ENCODE measurements around the gene LANCL2.

LANCL2 gene

DNA sequence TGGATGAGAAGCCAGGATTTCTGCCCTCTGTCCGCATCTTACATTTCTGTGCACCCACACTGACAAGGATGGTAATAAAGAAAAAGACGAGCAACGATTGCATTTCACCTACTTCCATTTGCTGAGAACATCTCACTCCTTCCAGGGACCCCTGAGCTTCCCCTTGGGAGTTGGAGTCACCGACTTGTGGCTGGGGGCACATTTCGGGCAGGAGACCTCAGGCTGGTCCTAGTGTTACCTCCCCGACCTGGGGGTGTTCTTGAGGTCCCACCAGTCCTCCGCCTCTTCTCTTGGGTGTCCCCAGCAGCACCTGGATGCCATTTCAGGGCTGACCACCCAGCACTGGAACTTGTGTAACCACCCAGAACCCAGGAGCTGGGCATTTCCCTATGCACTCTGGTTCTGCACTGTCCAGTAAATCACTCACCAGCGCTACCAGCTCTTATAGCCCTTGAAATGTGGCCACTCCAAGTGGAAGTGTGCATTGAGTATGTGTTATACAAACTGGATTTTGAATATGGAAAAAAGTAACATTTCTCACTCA, 84.9 kb downstream of the LANCL2 start:
- no peak for TF ChIP-seq CTCF (IDR thresholded peaks at IDR 0.05; ENCODE audit: control insufficient read depth, extremely low read depth, insufficient read depth)
- no peak for DNase-seq (ENCODE audit: low read depth)
- no peak overlapping the region for H3K4me3 ChIP-seq (ENCODE audit: low read depth, low read length)

DNA sequence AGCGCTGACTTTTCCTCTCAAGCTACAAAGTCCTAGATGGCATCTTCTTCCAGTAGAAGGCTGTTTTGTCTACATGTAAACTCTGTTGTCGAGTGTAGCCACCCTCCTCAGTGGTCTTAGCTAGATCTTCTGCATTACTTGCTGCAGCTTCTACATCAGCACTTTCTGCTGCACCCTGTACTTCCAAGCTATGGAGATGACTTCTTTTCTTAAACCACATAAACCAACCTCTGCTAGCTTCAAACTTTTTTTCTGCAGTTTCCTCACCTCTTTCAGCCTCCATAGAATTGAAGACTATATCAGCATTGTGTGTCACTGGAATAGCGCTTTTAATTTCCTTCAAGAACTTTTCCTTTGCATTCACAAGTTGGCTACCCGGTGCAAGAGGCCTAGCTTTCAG, 87.8 kb downstream of the LANCL2 start:
- DNase-seq (ENCODE audit: low read depth) = no peak
- H3K4me3 ChIP-seq (ENCODE audit: low read depth, low read length) = no peak overlapping the region
- TF ChIP-seq CTCF (IDR thresholded peaks at IDR 0.05; ENCODE audit: control insufficient read depth, extremely low read depth, insufficient read depth) = no peak

DNA sequence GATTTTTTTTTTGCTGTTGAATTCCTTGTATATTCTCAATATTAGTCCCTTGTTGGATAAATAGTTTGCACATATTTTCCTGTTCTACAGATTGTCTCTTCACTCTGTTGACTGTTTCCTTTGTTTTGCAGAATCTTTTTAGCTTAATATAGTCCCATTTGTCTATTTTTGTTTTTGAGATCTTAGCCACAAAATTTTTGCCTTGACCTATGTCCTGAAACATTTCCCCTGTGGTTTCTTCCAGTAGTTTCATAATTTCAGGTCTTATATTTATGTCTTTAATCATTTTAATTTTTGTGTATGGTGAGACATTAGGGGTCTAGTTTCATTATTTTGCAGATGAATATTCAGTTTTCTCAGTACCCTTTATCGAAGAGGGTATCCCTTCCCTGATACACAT, 92.7 kb downstream of the LANCL2 start:
- no peak for DNase-seq (ENCODE audit: low read depth)
- H3K4me3 ChIP-seq (ENCODE audit: low read depth, low read length) = no peak overlapping the region
- TF ChIP-seq CTCF (IDR thresholded peaks at IDR 0.05; ENCODE audit: control insufficient read depth, extremely low read depth, insufficient read depth) = no peak

DNA sequence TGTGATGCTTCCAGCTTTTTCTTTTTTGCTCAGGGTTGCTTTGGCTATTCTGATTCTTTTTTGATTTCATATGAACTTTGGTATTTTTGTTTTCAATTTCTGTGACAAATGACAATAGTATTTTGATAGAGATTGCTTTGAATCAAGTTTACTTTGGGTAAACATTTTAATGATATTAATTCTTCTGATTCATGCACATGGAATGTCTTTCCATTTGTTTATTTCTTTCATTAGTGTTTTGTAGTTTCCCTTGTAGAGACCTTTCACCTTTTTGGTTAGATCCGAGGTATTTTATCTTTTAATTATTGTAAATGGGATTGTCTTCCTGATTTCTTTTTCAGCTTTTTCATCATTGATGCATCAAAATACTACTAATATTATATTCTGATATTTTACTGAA, 93.2 kb downstream of the LANCL2 start:
- TF ChIP-seq CTCF (IDR thresholded peaks at IDR 0.05; ENCODE audit: control insufficient read depth, extremely low read depth, insufficient read depth) = no peak
- no peak overlapping the region for H3K4me3 ChIP-seq (ENCODE audit: low read depth, low read length)
- no peak for DNase-seq (ENCODE audit: low read depth)

GRCh38 chr7:55463686-55464262, 98.6 kb downstream of the LANCL2 start:
- no peak overlapping the region for H3K4me3 ChIP-seq (ENCODE audit: low read depth, low read length)
- DNase-seq (ENCODE audit: low read depth) = no peak
- no peak for TF ChIP-seq CTCF (IDR thresholded peaks at IDR 0.05; ENCODE audit: control insufficient read depth, extremely low read depth, insufficient read depth)

DNA sequence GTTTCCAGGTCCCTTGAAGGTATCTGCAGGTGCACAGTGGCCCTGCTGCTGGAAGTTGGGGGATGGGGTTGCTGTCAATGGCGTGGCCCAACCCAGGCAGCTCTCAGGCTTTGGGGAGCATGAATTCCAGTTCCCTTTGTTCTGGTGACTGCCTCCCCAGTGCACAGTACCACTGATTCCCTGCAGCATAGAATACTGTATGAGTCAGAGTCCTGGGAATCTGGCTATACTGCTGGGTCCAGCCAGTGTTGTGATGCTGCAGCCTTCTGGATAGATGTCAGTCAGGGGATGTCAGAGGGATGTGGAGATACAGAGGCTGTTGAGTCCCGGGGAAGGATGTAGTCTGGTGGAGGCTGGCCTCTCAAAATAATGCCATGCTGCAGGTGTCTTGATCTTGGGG, 99.3 kb downstream of the LANCL2 start:
- H3K4me3 ChIP-seq (ENCODE audit: low read depth, low read length) = no peak overlapping the region
- TF ChIP-seq CTCF (IDR thresholded peaks at IDR 0.05; ENCODE audit: control insufficient read depth, extremely low read depth, insufficient read depth) = no peak
- no peak for DNase-seq (ENCODE audit: low read depth)

GRCh38 chr7:55465691-55466090, 100.6 kb downstream of the LANCL2 start:
- no peak for TF ChIP-seq CTCF (IDR thresholded peaks at IDR 0.05; ENCODE audit: control insufficient read depth, extremely low read depth, insufficient read depth)
- H3K4me3 ChIP-seq (ENCODE audit: low read depth, low read length) = no peak overlapping the region
- no peak for DNase-seq (ENCODE audit: low read depth)
